ENCODE data around the gene NUDT9.
"Not testable (repeated sequence)": the region's sequence is repeated elsewhere in the genome, so short reads cannot be mapped to it uniquely, and the experiment has no call there.

DNA sequence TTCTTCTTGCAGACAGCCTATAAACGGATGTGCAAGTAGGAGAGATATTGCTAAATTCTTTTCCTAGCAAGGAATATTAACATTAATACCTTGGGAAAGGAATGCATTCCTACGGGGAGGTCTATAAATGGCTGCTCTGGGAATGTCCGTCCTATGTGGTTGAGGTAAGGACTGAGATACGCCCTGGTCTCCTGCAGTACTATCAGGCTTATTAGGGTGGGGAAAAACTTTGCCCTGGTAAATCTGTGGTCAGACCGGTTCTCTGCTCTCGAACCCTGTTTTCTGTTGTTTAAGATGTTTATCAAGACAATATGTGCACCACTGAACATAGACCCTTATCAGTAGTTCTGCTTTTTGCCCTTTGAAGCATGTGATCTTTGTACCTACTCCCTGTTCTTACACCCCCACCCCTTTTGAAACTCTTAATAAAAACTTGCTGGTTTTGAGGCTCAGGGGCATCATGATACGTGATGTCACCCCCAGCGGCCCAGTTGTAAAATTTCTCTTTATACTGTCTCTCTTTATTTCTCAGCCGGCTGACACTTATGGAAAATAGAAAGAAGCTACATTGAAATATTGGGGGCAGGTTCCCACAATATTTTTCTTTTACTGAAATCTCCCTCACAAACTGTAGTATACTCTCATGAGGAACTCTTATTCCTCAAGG lies 37.8 kb upstream of the NUDT9 start:
- TF ChIP-seq, protein P1, sequence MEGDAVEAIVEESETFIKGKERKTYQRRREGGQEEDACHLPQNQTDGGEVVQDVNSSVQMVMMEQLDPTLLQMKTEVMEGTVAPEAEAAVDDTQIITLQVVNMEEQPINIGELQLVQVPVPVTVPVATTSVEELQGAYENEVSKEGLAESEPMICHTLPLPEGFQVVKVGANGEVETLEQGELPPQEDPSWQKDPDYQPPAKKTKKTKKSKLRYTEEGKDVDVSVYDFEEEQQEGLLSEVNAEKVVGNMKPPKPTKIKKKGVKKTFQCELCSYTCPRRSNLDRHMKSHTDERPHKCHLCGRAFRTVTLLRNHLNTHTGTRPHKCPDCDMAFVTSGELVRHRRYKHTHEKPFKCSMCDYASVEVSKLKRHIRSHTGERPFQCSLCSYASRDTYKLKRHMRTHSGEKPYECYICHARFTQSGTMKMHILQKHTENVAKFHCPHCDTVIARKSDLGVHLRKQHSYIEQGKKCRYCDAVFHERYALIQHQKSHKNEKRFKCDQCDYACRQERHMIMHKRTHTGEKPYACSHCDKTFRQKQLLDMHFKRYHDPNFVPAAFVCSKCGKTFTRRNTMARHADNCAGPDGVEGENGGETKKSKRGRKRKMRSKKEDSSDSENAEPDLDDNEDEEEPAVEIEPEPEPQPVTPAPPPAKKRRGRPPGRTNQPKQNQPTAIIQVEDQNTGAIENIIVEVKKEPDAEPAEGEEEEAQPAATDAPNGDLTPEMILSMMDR (IDR thresholded peaks at IDR 0.05): not testable (repeated sequence)
- not testable (repeated sequence) for TF ChIP-seq POLR2AphosphoS5 (IDR thresholded peaks at IDR 0.05)
